ENCODE measurements around the gene IDUA.
A peak's percentile ranks its signal among the peaks of the same experiment; 100 is the strongest.

The IDUA gene

DNA sequence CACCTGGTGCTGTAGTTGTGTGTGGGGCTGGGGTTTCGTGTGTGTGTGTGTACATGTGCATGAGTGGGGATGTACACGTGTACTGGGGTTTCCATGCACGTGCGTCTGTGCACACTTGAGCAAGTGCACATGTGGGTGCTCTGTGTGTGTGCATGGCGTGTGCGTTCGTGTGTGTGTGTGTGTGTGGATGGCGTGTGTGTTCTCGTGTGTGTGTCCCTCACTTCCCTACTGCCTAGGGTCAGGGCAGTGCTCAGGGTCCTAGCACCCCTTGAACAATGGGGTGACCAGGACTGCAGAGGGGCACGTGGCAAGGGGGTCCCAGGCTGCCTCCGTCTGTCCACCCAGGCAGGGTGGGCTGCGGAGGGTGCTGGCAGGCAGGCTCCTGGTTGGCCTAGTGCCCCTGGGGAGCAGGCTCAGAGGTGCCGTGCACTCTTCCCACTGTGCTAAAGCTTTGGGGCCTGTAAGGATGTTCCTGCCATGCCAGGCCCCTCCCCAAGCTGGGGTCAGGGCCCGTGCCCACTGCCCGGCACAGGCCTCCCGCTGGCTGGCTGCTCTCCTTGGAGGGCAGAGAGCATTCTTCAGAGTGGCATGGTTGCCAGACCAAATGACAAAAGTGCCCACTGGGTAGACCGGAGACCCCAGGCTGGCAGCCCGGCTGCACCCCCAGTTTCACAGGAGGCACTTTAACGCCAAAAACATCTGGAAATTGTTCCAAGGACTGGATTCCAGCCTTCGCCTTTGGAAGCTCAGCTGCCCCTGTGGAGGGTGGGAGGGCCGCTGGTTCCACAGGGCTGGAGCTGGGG, 53.7 kb downstream of the IDUA start:
- H3K4me3 ChIP-seq (ENCODE audit: low read length in 2 of 2), result no peak overlapping the region
- H3K36me3 ChIP-seq (ENCODE audit: control insufficient read depth in 2 of 2, insufficient read depth in 2 of 2, low read length in 2 of 2), result no peaks in the 10 kb centered on the region
- no peaks in the 10 kb centered on the region for H3K9me3 ChIP-seq (ENCODE audit: control insufficient read depth in 2 of 2, low read length in 2 of 2)
- H3K9ac ChIP-seq (ENCODE audit: low read length in 2 of 2), result no peak overlapping the region
- peaks cover 28 to 42% of the 10 kb centered on the region in 2 donors for H3K27me3 ChIP-seq (ENCODE audit: control insufficient read depth in 1 of 2, insufficient read depth in 2 of 2, low read length in 2 of 2)
- H3K27ac ChIP-seq (ENCODE audit: low read length), result no peak overlapping the region
- peaks cover 39% of the 10 kb centered on the region for H3K4me1 ChIP-seq (ENCODE audit: control insufficient read depth, insufficient read depth, low read length)

- Histone ChIP-seq H3K36me3 (ENCODE audit: control insufficient read depth in 2 of 2, insufficient read depth in 2 of 2, low read length in 2 of 2) (no peaks in the 10 kb centered on the region), H3K9ac (ENCODE audit: low read length in 2 of 2) (no peak overlapping the region), H3K27me3 (ENCODE audit: control insufficient read depth in 1 of 2, insufficient read depth in 2 of 2, low read length in 2 of 2) (peaks cover 28 to 44% of the 10 kb centered on the region in 2 donors), H3K4me1 (ENCODE audit: control insufficient read depth, insufficient read depth, low read length) (peaks cover 39% of the 10 kb centered on the region), H3K27ac (ENCODE audit: low read length) (no peak overlapping the region), H3K4me3 (ENCODE audit: low read length in 2 of 2) (peak overlapping the region; percentile 40 to 43), H3K9me3 (ENCODE audit: control insufficient read depth in 2 of 2, low read length in 2 of 2) (no peaks in the 10 kb centered on the region)
These were observed 54.5 kb downstream of the IDUA start for GRCh38 chr4:1041147-1041935.

GRCh38 chr4:1041936-1042330, 55.1 kb downstream of the IDUA start:
- H3K27me3 ChIP-seq (ENCODE audit: control insufficient read depth in 1 of 2, insufficient read depth in 2 of 2, low read length in 2 of 2), result peaks cover 28 to 44% of the 10 kb centered on the region in 2 donors
- H3K9me3 ChIP-seq (ENCODE audit: control insufficient read depth in 2 of 2, low read length in 2 of 2), result no peaks in the 10 kb centered on the region
- no peak overlapping the region for H3K9ac ChIP-seq (ENCODE audit: low read length in 2 of 2)
- peaks cover 42% of the 10 kb centered on the region for H3K4me1 ChIP-seq (ENCODE audit: control insufficient read depth, insufficient read depth, low read length)
- H3K36me3 ChIP-seq (ENCODE audit: control insufficient read depth in 2 of 2, insufficient read depth in 2 of 2, low read length in 2 of 2), result no peaks in the 10 kb centered on the region
- H3K27ac ChIP-seq (ENCODE audit: low read length), result no peak overlapping the region
- peak overlapping the region; percentile 40 to 43 for H3K4me3 ChIP-seq (ENCODE audit: low read length in 2 of 2)

DNA sequence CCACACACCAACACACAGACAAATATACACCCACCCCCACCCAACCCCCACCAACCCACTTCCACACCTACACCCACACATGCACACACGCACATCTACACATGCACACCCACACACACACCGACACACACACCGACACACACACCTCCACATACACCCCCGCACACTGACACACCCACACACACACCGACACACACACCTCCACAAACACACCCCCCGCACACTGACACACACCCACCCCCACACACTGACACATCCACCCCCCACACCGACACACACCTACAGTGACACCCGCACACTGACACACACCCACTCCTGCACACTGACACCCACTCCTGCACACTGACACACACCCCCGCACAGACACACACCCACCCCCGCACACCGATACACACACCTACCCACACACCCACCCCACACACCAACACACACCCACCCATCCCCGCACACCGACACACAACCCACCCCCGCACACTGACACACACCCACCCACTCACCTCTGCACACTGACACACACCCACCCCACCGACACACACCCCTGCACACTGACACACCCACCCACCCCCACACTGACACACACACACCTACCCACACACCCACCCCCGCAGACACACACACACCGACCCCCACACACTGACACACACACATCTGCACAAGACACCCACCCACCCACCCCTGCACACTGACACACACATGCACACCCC, 55.7 kb downstream of the IDUA start:
- Histone ChIP-seq H3K27me3 (ENCODE audit: control insufficient read depth in 1 of 2, insufficient read depth in 2 of 2, low read length in 2 of 2) (peaks cover 28 to 44% of the 10 kb centered on the region in 2 donors), H3K4me1 (ENCODE audit: control insufficient read depth, insufficient read depth, low read length) (peaks cover 48% of the 10 kb centered on the region), H3K4me3 (ENCODE audit: low read length in 2 of 2) (no peak overlapping the region), H3K9ac (ENCODE audit: low read length in 2 of 2) (no peak overlapping the region), H3K27ac (ENCODE audit: low read length) (no peak overlapping the region), H3K9me3 (ENCODE audit: control insufficient read depth in 2 of 2, low read length in 2 of 2) (no peaks in the 10 kb centered on the region), H3K36me3 (ENCODE audit: control insufficient read depth in 2 of 2, insufficient read depth in 2 of 2, low read length in 2 of 2) (no peaks in the 10 kb centered on the region)

- H3K27ac ChIP-seq (ENCODE audit: low read length), result no peak overlapping the region
- peaks cover 28 to 44% of the 10 kb centered on the region in 2 donors for H3K27me3 ChIP-seq (ENCODE audit: control insufficient read depth in 1 of 2, insufficient read depth in 2 of 2, low read length in 2 of 2)
- peak overlapping the region in 1 of 2 donors; percentile 40 for H3K4me3 ChIP-seq (ENCODE audit: low read length in 2 of 2)
- H3K9ac ChIP-seq (ENCODE audit: low read length in 2 of 2), result no peak overlapping the region
- no peaks in the 10 kb centered on the region for H3K36me3 ChIP-seq (ENCODE audit: control insufficient read depth in 2 of 2, insufficient read depth in 2 of 2, low read length in 2 of 2)
- peaks cover 54% of the 10 kb centered on the region for H3K4me1 ChIP-seq (ENCODE audit: control insufficient read depth, insufficient read depth, low read length)
- H3K9me3 ChIP-seq (ENCODE audit: control insufficient read depth in 2 of 2, low read length in 2 of 2), result no peaks in the 10 kb centered on the region
These were observed 56.3 kb downstream of the IDUA start for GRCh38 chr4:1043162-1043561.

DNA sequence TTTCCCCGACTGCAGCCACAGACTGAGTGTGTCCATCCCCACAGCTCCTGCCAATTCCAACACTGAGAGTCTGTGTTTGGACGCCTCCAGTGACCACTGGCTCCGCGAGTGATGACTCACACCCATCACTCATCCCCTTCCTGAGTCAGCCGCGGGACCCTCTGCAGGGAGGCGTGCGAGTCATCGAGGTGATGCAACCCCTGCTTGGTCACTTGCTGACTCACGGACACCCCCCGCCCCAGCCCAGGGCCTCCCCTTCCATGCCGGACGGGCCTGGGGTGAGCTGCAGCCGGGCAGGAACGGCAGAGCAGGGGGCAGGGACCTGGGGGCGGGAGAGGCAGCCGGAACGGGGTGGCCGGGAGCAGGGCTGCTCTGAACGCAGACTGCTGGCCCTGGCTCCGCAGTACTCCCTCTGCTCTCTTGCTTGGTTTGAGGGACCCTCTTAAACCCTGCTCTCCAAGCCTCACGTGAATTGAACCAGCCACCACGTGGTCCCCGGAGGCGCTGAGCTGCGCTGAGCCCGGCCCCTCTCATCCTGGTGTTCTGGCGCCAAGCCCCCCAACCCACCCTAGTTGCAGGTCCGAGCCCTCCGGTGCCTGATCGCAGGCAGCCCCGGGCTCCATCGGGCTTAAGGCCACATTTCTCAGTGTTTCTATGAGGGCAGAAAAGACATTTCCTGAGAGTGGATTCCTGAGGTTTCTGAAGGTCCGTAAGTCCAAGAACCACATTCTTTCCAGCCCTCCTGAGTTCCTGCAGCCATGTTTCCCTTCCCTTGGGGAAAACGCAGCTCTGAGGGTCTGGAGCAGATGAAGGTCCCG, 57.0 kb downstream of the IDUA start:
- Histone ChIP-seq H3K36me3 (ENCODE audit: control insufficient read depth in 2 of 2, insufficient read depth in 2 of 2, low read length in 2 of 2) (no peaks in the 10 kb centered on the region), H3K27me3 (ENCODE audit: control insufficient read depth in 1 of 2, insufficient read depth in 2 of 2, low read length in 2 of 2) (peaks cover 29 to 46% of the 10 kb centered on the region in 2 donors), H3K27ac (ENCODE audit: low read length) (no peak overlapping the region), H3K4me3 (ENCODE audit: low read length in 2 of 2) (peak overlapping the region in 1 of 2 donors; percentile 40), H3K9ac (ENCODE audit: low read length in 2 of 2) (no peak overlapping the region), H3K9me3 (ENCODE audit: control insufficient read depth in 2 of 2, low read length in 2 of 2) (no peaks in the 10 kb centered on the region), H3K4me1 (ENCODE audit: control insufficient read depth, insufficient read depth, low read length) (peaks cover 56% of the 10 kb centered on the region)

- Histone ChIP-seq H3K4me3 (ENCODE audit: low read length in 2 of 2) (no peak overlapping the region), H3K27me3 (ENCODE audit: control insufficient read depth in 1 of 2, insufficient read depth in 2 of 2, low read length in 2 of 2) (peaks cover 33 to 47% of the 10 kb centered on the region in 2 donors), H3K36me3 (ENCODE audit: control insufficient read depth in 2 of 2, insufficient read depth in 2 of 2, low read length in 2 of 2) (no peaks in the 10 kb centered on the region), H3K9ac (ENCODE audit: low read length in 2 of 2) (no peak overlapping the region), H3K27ac (ENCODE audit: low read length) (no peak overlapping the region), H3K9me3 (ENCODE audit: control insufficient read depth in 2 of 2, low read length in 2 of 2) (no peaks in the 10 kb centered on the region), H3K4me1 (ENCODE audit: control insufficient read depth, insufficient read depth, low read length) (peaks cover 51% of the 10 kb centered on the region)
These were observed 57.8 kb downstream of the IDUA start for GRCh38 chr4:1044469-1045192.

DNA sequence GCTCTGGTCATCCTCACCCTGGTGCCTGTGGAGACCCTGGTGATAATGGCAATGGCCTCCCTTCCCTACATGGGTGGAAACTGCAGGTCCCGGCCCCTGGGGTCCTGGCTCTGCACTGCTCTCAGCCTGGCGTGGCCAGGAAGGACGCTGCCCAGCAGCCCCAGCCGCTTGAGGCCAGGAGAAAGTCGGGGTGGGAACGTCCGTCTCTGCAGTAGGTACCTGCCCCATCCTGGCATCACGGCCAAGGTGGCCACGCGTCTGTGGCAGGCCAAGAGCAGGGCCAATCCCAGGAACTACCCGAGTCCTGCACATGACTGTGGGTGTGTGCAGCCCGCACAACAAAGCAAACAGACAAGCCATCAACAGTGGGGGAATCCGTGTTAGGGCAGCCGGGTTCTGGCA, 58.4 kb downstream of the IDUA start:
- Histone ChIP-seq H3K9me3 (ENCODE audit: control insufficient read depth in 2 of 2, low read length in 2 of 2) (no peaks in the 10 kb centered on the region), H3K36me3 (ENCODE audit: control insufficient read depth in 2 of 2, insufficient read depth in 2 of 2, low read length in 2 of 2) (no peaks in the 10 kb centered on the region), H3K4me1 (ENCODE audit: control insufficient read depth, insufficient read depth, low read length) (peaks cover 47% of the 10 kb centered on the region), H3K27me3 (ENCODE audit: control insufficient read depth in 1 of 2, insufficient read depth in 2 of 2, low read length in 2 of 2) (peaks cover 33 to 43% of the 10 kb centered on the region in 2 donors), H3K4me3 (ENCODE audit: low read length in 2 of 2) (no peak overlapping the region), H3K27ac (ENCODE audit: low read length) (no peak overlapping the region), H3K9ac (ENCODE audit: low read length in 2 of 2) (no peak overlapping the region)

DNA sequence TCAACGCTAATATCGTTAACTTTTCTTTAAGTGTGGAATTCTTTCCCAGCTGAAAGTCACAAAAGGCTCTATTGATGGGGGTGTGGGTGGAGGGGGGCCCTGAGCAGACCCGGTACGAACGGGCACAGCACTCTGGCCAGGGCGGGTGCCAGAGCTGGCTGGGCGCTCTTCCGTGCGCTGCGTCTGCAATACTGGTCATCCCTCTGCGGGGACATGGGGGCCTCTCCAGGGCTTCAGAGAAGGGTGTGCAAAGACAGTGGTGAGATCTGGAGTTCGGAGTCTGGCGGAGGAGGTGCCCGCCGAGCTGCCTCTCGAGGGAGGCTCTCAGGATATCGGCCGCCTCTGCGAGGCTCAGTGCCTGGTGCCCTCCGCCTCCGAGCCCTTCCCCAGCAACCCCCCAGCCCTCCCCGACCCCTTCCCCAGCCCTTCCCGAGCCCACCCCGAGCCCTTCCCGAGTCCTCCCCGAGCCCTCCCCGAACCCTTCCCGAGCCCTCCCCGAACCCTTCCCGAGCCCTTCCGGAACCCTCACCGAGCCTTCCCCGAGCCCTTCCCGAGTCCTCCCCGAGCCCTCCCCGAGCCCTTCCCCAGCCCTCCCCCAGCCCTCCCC, 58.9 kb downstream of the IDUA start:
- no peak overlapping the region for H3K9ac ChIP-seq (ENCODE audit: low read length in 2 of 2)
- peaks cover 42% of the 10 kb centered on the region for H3K4me1 ChIP-seq (ENCODE audit: control insufficient read depth, insufficient read depth, low read length)
- no peaks in the 10 kb centered on the region for H3K9me3 ChIP-seq (ENCODE audit: control insufficient read depth in 2 of 2, low read length in 2 of 2)
- no peak overlapping the region for H3K27ac ChIP-seq (ENCODE audit: low read length)
- H3K4me3 ChIP-seq (ENCODE audit: low read length in 2 of 2), result no peak overlapping the region
- H3K36me3 ChIP-seq (ENCODE audit: control insufficient read depth in 2 of 2, insufficient read depth in 2 of 2, low read length in 2 of 2), result no peaks in the 10 kb centered on the region
- peaks cover 33 to 47% of the 10 kb centered on the region in 2 donors for H3K27me3 ChIP-seq (ENCODE audit: control insufficient read depth in 1 of 2, insufficient read depth in 2 of 2, low read length in 2 of 2)

All from stomach smooth muscle (tissue), 2 donors.